GM18502 (cell line): Measurements from ENCODE around the gene STARD6.
"Not testable (repeated sequence)": the region's sequence is repeated elsewhere in the genome, so short reads cannot be mapped to it uniquely, and the experiment has no call there.

Experiments
- ATAC-seq: cut with Tn5 transposase; IDR thresholded peaks from one replicate; pipeline ENCODE4 v1.9.1; 2021; ENCODE audit warnings: mild to moderate bottlenecking; ENCODE audit not compliant: unreplicated experiment, poor library complexity

STARD6 gene

DNA sequence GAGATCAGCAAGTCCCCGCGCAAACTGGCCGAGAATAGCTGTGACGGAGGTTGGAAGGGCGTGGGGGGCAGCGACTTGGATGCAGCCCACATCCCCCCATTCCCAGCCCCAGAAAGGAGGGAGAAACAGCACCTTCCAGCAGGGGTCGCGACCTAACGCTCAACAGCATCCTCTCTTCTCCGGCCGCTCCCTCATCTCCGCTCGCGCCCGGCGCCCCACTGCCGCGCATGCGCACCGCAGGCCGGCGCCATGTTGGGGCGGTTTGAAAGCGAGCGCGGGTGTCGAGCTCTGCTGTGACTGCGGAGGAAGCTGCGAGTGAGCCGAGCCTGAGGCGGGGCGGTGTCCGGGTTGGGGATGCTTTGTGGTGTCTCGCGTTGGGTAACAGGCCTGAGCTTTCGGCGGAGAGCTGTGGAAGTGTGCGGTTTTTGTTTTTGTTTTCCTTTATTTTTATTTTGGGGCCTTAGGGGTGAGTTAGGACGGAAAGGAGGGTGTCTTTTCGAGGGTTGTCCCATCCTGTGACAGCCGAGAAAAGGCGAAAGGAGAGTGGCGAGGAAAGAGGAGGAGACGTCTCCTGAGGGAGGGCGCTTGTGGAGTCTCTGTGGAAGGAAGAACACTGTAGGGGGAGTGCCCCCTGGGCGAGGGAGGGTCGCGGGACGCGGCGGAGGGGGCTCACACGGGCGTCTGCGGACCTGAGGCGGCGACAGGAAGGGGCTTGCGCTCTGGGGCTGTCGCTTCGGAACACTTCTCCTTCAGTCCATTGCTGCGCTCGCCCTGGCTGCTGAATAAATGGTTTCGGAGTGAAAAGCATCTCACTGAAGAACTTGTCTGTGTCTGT lies at the start of gene STARD6, which contains the start of gene C18orf54:
Gene STARD6, minus strand, starts transcription at position 199 of the 835 bp plus-strand sequence. CDS start 3,285 bp downstream, outside the sequence.
Gene C18orf54, plus strand, starts transcription at position 247 of the 835 bp plus-strand sequence. CDS start 2,667 bp downstream, outside the sequence.
- peak; percentile 93 for ATAC-seq

GRCh38 chr18:54405290-54405689 lies 47.6 kb upstream of the STARD6 start:
- ATAC-seq = no peak

GRCh38 chr18:54396760-54397159 lies 39.1 kb upstream of the STARD6 start:
- ATAC-seq = no peak

DNA sequence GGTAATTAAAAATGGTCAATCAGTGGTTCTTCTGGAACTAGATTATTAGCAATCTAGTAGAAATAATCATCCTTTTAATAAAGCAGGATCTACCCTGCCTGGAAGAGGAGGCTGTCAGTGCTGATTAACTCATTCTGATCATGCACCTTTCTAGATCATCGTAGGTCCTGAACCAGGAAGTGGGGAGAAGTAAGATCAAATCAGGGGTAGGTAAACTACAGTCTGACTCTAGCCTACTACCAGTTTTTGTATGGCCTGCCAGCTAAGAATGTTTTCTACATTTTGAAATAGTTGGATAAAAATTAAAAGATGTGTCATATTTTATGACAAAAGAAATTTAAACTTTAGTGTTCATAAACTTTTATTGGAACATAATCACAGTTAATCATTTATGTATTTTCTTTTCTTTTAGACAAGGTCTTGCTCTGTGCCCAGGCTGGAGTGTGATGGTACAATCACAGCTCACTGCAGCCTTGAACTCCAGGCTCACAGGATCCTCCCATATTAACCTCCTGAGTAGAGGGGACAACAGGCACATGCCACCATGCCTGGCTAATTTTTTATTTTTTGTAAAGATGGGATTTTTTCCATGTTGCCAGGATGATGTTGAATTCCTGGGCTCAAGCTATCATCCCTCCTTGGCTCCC lies 36.1 kb upstream of the STARD6 start:
- ATAC-seq = no peak

- peak; percentile 65 for ATAC-seq
These were observed 34.9 kb upstream of the STARD6 start for GRCh38 chr18:54392543-54393023.

- no peak for ATAC-seq
These were observed 33.2 kb upstream of the STARD6 start for GRCh38 chr18:54390838-54391237.

DNA sequence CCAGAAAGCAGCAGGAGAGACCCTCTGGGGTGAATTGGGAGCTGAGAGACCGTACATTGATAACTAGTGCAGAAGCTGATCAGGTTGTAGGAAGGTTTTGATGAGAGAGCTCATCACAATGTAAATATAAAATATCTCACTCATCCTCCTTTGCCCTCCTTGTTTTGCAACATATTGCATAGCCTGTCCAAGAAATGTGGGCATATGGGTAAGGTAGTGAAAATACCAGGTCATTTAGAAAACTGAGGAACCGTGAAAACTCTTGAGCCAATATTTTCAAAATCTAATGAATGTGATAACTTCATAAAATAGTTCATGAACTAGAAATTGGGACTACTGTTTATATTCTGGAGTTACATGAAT lies 31.5 kb upstream of the STARD6 start:
- ATAC-seq = peak; percentile 9

DNA sequence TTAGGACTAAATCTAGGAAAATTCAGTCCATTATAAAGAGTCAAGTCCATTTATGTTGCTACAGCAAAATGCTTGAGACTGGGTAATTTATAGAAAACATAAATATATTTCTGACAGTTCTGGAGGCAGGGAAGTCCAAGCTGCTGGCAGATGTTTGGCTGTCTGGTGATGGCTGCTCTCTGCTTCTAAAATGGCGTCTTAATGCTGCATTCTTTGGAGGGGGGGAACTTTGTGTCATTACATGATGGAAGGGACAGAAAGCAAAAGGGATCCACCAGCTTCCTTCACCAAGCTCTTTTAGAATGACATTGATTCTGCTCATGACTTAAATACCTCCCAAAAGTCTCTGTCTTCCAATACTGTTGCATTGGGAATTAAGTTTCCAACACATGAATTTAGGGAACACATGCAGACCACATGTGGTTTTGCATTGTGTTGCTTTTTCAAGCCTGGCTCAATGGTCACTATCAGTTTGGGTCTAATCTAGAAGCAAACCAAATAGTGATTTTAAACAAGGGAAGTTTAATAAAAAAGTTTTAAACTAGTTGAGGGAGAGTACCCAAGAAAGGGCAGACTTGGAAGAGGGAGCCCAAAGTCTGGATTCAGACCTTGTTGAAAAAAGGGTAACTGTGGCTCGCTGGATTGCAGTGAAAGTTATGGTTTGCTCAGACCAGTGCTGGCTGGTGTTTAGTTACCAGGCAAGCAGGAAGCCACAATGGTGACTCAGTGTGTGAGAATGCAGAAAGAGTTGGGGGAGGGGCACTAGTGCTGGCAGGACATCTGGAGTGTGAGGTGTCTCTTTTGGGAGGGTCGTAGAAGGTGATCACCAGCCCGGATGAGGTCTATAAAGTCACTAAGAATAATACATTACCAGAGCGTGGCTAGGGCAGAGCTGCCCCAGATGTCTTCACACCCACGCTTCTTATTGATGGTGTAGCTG lies 30.8 kb upstream of the STARD6 start:
- peak; percentile 94 for ATAC-seq

- no peak for ATAC-seq
These were observed 30.0 kb upstream of the STARD6 start for GRCh38 chr18:54387631-54388030.

DNA sequence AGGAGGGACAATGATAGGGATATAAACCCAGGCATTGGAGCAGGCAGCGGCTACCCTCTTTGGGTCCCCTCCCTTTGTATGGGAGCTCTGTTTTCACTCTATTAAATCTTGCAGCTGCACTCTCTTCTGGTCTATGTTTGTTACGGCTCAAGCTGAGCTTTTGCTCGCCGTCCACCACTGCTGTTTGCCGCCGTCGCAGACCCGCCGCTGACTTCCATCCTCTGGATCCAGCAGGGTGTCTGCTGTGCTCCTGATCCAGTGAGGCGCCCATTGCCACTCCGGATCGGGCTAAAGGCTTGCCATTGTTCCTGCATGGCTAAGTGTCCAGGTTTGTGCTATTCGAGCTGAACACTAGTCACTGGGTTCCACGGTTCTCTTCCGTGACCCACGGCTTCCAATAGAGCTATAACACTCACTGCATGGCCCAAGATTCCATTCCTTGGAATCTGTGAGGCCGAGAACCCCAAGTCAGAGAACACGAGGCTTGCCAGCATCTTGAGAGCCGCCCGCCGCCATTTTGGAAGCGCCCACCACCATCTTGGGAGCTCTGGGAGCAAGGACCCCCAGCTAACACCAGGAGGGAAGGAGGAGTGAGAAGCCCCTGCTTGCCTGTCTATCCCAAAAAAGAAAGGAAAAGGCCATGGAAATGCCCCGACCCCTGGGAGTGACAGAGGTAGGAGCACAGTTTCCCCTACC lies 29.3 kb upstream of the STARD6 start:
- not testable (repeated sequence) for ATAC-seq

- no peak for ATAC-seq
These were observed 28.4 kb upstream of the STARD6 start for GRCh38 chr18:54386043-54386442.

- ATAC-seq = no peak
These were observed 25.1 kb upstream of the STARD6 start for GRCh38 chr18:54382733-54383252.

DNA sequence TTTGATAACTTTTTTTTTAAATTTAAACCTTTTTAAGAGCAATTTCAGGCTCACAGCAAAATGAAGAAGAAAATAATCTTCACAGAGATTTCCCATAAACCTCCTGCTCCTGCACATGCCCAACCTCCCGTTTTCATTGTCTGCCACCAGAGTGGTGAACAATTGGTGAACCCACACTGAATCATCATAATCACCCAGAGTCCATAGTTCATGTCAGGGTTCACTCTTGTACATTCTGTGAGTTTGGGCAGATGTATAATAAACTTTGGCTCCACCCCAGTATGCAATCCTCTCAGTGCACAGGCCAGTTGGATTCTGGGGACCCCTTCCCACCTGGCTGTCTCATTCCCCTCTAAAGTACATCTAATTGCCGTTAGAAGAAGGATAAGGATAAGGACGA lies 24.4 kb upstream of the STARD6 start:
- no peak for ATAC-seq

GRCh38 chr18:54381640-54382039 lies 24.0 kb upstream of the STARD6 start:
- ATAC-seq = no peak

DNA sequence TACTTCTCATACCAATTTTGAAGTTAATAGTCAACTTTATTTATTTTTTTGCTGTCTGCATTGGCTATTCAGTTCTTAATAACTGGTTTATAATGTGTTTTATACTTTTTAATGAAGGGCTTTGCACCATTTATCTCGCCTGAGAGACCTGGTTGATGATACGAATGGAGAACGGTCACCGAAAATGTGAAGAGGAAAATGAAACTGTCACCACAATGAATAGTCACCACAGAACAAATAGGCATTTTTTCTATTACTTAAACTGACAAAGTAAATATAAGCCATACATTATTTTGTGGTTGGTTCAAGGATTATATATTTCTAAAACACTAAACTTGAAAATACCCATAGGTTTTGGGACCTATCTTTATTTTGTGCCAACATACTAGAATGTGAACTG lies 20.4 kb upstream of the STARD6 start:
- ATAC-seq = no peak

DNA sequence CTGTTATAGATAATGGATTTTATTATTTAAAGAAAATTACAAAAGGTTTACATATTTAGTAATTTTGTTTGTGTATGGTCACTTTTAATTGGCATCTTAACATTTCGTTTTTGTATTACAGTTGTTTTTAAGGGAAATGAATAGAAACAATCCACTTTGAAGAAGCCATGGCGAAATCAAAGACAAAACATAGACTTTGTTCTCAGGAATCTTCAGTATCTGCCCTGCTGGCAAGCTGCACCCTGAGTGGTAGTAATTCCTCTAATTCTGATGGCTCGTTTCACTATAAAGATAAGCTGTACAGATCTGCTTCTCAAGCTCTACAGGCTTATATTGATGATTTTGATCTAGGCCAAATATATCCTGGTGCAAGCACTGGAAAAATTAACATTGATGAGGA lies 2.7 kb upstream of the STARD6 start:
- ATAC-seq = no peak

- ATAC-seq = no peak
These were observed 1.6 kb upstream of the STARD6 start for GRCh38 chr18:54359233-54359632.

GRCh38 chr18:54358495-54359040 lies 910 bp upstream of the STARD6 start:
- peak; percentile 16 for ATAC-seq

GRCh38 chr18:54357082-54357659 lies 487 bp downstream of the STARD6 start:
- ATAC-seq = peak; percentile 52
